WTC11 (cell line): ENCODE measurements around the gene INPP5A. TPM values are rescaled to one million over a fixed set of nuclear protein-coding genes. Genes with fewer than 3 reads are reported as not detected.

Experiments used
- ATAC-seq: fragments of 200-7000 bp; cut with Tn5 transposase; 2 replicates; pipeline ENCODE4 v1.10.0; 2021; ENCODE audit warnings: mild to moderate bottlenecking, moderate library complexity
- CTCF ChIA-PET: fragments of 300-600 bp; sonication (Branson Sonifier 250); formaldehyde crosslinking; loops from one replicate; lab custom pipeline; 2021; ENCODE audit warnings: antibody characterized with exemption; lab: Charles Lee
- POLR2A ChIA-PET: fragments of 350-600 bp; sonication (Branson Sonifier 250); formaldehyde crosslinking; loops from one replicate; lab custom pipeline; 2021; ENCODE audit warnings: antibody characterized with exemption; lab: Charles Lee
- DNase-seq: peaks from one replicate; pipeline ENCODE4 v3.0.0; 2021; ENCODE audit warnings: low spot score
- H3K27ac Mint-ChIP-seq: 2 replicates; pipeline ENCODE4 v1.8.0; 2021; ENCODE audit warnings: mixed read lengths
- H3K27me3 Mint-ChIP-seq: 2 replicates; pipeline ENCODE4 v1.8.0; 2021; ENCODE audit warnings: low read depth, mild to moderate bottlenecking, moderate library complexity, mixed read lengths
- H3K36me3 Mint-ChIP-seq: 2 replicates; pipeline ENCODE4 v1.8.0; 2021; ENCODE audit warnings: mixed read lengths
- H3K4me1 Mint-ChIP-seq: 2 replicates; pipeline ENCODE4 v1.8.0; 2022; ENCODE audit warnings: mixed read lengths
- H3K4me3 Mint-ChIP-seq: 2 replicates; pipeline ENCODE4 v1.8.0; 2021; ENCODE audit warnings: mild to moderate bottlenecking, moderate library complexity, mixed read lengths
- H3K9me3 Mint-ChIP-seq: 2 replicates; pipeline ENCODE4 v1.8.0; 2021; ENCODE audit warnings: mixed read lengths
- AR ChIP-seq: fragments of 250-450 bp; sonication (Bioruptor Pico); IDR thresholded peaks from 2 replicates; pipeline ENCODE4 v1.9.0; 2021; ENCODE audit warnings: mild to moderate bottlenecking
- CREM ChIP-seq: sonication (generic); formaldehyde crosslinking; IDR thresholded peaks from 2 replicates; pipeline ENCODE4 v1.8.1; 2022; ENCODE audit warnings: mild to moderate bottlenecking, missing genetic modification reagents, moderate library complexity
- E2F4 ChIP-seq: sonication (generic); formaldehyde crosslinking; IDR thresholded peaks from 2 replicates; pipeline ENCODE4 v1.8.1; 2022; ENCODE audit warnings: low read depth, mild to moderate bottlenecking, moderate library complexity, missing genetic modification reagents, borderline replicate concordance
- ELF4 ChIP-seq: sonication (generic); formaldehyde crosslinking; IDR thresholded peaks from 2 replicates; pipeline ENCODE4 v1.8.1; 2022; ENCODE audit warnings: low read depth, mild to moderate bottlenecking, moderate library complexity, missing genetic modification reagents
- FOXP4 ChIP-seq: sonication (generic); formaldehyde crosslinking; IDR thresholded peaks from 2 replicates; pipeline ENCODE4 v1.8.0; 2022; ENCODE audit warnings: mild to moderate bottlenecking, missing genetic modification reagents
- GTF2I ChIP-seq: fragments of 250-450 bp; sonication (Bioruptor Pico); conservative IDR thresholded peaks from 2 replicates; pipeline ENCODE4 v1.4.0; 2021; ENCODE audit warnings: mild to moderate bottlenecking
- HMGA2 ChIP-seq: fragments of 250-450 bp; sonication (Bioruptor Pico); IDR thresholded peaks from 2 replicates; pipeline ENCODE4 v1.4.0; 2021; ENCODE audit warnings: mild to moderate bottlenecking, moderate library complexity
- IRF1 ChIP-seq: sonication (generic); formaldehyde crosslinking; IDR thresholded peaks from 2 replicates; pipeline ENCODE4 v1.8.0; 2023; ENCODE audit warnings: missing genetic modification reagents
- NFATC4 ChIP-seq: fragments of 250-450 bp; sonication (Bioruptor Pico); IDR thresholded peaks from 2 replicates; pipeline ENCODE4 v1.9.0; 2021; ENCODE audit warnings: mild to moderate bottlenecking
- NR2C2 ChIP-seq: sonication (generic); formaldehyde crosslinking; IDR thresholded peaks from 2 replicates; pipeline ENCODE4 v1.8.0; 2022; ENCODE audit warnings: mild to moderate bottlenecking, missing genetic modification reagents
- NR3C1 ChIP-seq: sonication (generic); formaldehyde crosslinking; conservative IDR thresholded peaks from 2 replicates; pipeline ENCODE4 v1.8.1; 2023; ENCODE audit warnings: low read depth, mild to moderate bottlenecking, missing genetic modification reagents
- SMAD4 ChIP-seq: sonication (generic); formaldehyde crosslinking; IDR thresholded peaks from 2 replicates; pipeline ENCODE4 v1.8.0; 2022; ENCODE audit warnings: mild to moderate bottlenecking, missing genetic modification reagents
- SP1 ChIP-seq: sonication (generic); formaldehyde crosslinking; conservative IDR thresholded peaks from 2 replicates; pipeline ENCODE4 v1.8.1; 2022; ENCODE audit warnings: missing genetic modification reagents
- USF2 ChIP-seq: sonication (generic); formaldehyde crosslinking; IDR thresholded peaks from 2 replicates; pipeline ENCODE4 v1.8.1; 2023; ENCODE audit warnings: mild to moderate bottlenecking, missing genetic modification reagents, moderate library complexity
- ZBTB21 ChIP-seq: sonication (generic); formaldehyde crosslinking; IDR thresholded peaks from 2 replicates; pipeline ENCODE4 v1.8.1; 2023; ENCODE audit warnings: mild to moderate bottlenecking, missing genetic modification reagents, borderline replicate concordance
- ZNF121 ChIP-seq: sonication (generic); formaldehyde crosslinking; IDR thresholded peaks from 2 replicates; pipeline ENCODE4 v1.8.0; 2023; ENCODE audit warnings: missing genetic modification reagents
- ZNF317 ChIP-seq: sonication (generic); formaldehyde crosslinking; IDR thresholded peaks from 2 replicates; pipeline ENCODE4 v1.8.1; 2023; ENCODE audit warnings: low read depth, mild to moderate bottlenecking, moderate library complexity, missing genetic modification reagents, borderline replicate concordance
- ZNF396 ChIP-seq: fragments of 250-450 bp; sonication (Bioruptor Pico); IDR thresholded peaks from 2 replicates; pipeline ENCODE4 v1.8.0; 2021; ENCODE audit warnings: mild to moderate bottlenecking, moderate library complexity, borderline replicate concordance
- ZNF671 ChIP-seq: fragments of 250-450 bp; sonication (Bioruptor Pico); IDR thresholded peaks from 2 replicates; pipeline ENCODE4 v1.8.0; 2021; ENCODE audit warnings: mild to moderate bottlenecking
- ZSCAN18 ChIP-seq: fragments of 250-450 bp; sonication (Bioruptor Pico); IDR thresholded peaks from 2 replicates; pipeline ENCODE4 v2.1.2; 2022; ENCODE audit warnings: mild to moderate bottlenecking, moderate library complexity
- total RNA-seq: library from RNA; stranded (reverse); gene quantifications from 3 replicates; pipeline ENCODE4 v1.2.3, GENCODE V29; 2021

INPP5A gene
- total RNA-seq, 1 experiment from 2014 or later = 22.1 TPM

- POLR2A ChIA-PET = no interaction called here
- H3K4me3 Mint-ChIP-seq = no peak overlapping the region
- no peaks in the 10 kb centered on the region for H3K4me1 Mint-ChIP-seq
- ATAC-seq (no peak), DNase-seq (no peak)
- no peak overlapping the region for H3K27ac Mint-ChIP-seq
- peaks cover under 1% of the 10 kb centered on the region for H3K9me3 Mint-ChIP-seq
- TF ChIP-seq ZNF396 (CRISPR knock-in tag) (no peak), HMGA2 (CRISPR knock-in tag) (no peak)
- TF ChIP-seq, all 79 proteins: peak for 0
- Mint-ChIP-seq H3K36me3 (no peaks in the 10 kb centered on the region), H3K27me3 (no peaks in the 10 kb centered on the region)
- CTCF ChIA-PET = no interaction called here
These were observed 276.2 kb downstream of the INPP5A start for GRCh38 chr10:132813560-132814468.

GRCh38 chr10:132814469-132814856, 276.9 kb downstream of the INPP5A start:
- H3K4me3 Mint-ChIP-seq = no peak overlapping the region
- no peak for TF ChIP-seq SMAD4
- TF ChIP-seq, all 79 proteins: peak for 0
- Mint-ChIP-seq H3K36me3 (no peaks in the 10 kb centered on the region; the same call in 1 of the 2 replicates), H3K4me1 (no peaks in the 10 kb centered on the region), H3K27me3 (no peaks in the 10 kb centered on the region), H3K27ac (no peak overlapping the region), H3K9me3 (peaks cover 7% of the 10 kb centered on the region)
- ATAC-seq = no peak
- ChIA-PET CTCF (no interaction called here), POLR2A (no interaction called here)
- DNase-seq = no peak

- TF ChIP-seq NR2C2 (no peak), E2F4 (CRISPR knock-in tag) (no peak), GTF2I (CRISPR knock-in tag) (no peak), NFATC4 (CRISPR knock-in tag) (no peak), AR (CRISPR knock-in tag) (no peak), CREM (CRISPR knock-in tag) (no peak), USF2 (CRISPR knock-in tag) (no peak), ZNF121 (CRISPR knock-in tag) (no peak), ZNF671 (no peak), NR3C1 (CRISPR knock-in tag) (no peak), FOXP4 (no peak), SP1 (CRISPR knock-in tag) (no peak), ZSCAN18 (no peak), IRF1 (CRISPR knock-in tag) (no peak), ELF4 (no peak), ZBTB21 (CRISPR knock-in tag) (no peak), HMGA2 (CRISPR knock-in tag) (no peak), ZNF317 (no peak)
- CTCF ChIA-PET = no interaction called here
- ATAC-seq (no peak), DNase-seq (no peak)
- Mint-ChIP-seq H3K9me3 (peaks cover 16% of the 10 kb centered on the region), H3K4me1 (no peaks in the 10 kb centered on the region), H3K27ac (no peak overlapping the region), H3K36me3 (peaks cover 7% of the 10 kb centered on the region), H3K4me3 (no peak overlapping the region), H3K27me3 (peaks cover 6% of the 10 kb centered on the region)
- POLR2A ChIA-PET = no interaction called here
These were observed 277.7 kb downstream of the INPP5A start for GRCh38 chr10:132815168-132815857.
